IPS DF 19.7 (cell line): Measurements from ENCODE around the gene RASSF4.

ENCODE experiments used
- DNase-seq: peaks from one replicate; pipeline ENCODE4 v3.0.0-alpha.2; 2013; ENCODE audit warnings: low read depth, low spot score

The RASSF4 gene

GRCh38 chr10:44962870-44963738 is 3.5 kb downstream of the RASSF4 start:
- DNase-seq: no peak

GRCh38 chr10:44963772-44964633 is 4.4 kb downstream of the RASSF4 start:
- no peak for DNase-seq

GRCh38 chr10:44965104-44965503 is 5.5 kb downstream of the RASSF4 start:
- no peak for DNase-seq

GRCh38 chr10:44965651-44966097 is 6.1 kb downstream of the RASSF4 start:
- no peak for DNase-seq

- DNase-seq: no peak
Measured at GRCh38 chr10:44966129-44966815, 6.7 kb downstream of the RASSF4 start.

- DNase-seq: no peak
Measured at GRCh38 chr10:44966816-44967509, 7.4 kb downstream of the RASSF4 start.

GRCh38 chr10:44967616-44968015 is 8.0 kb downstream of the RASSF4 start:
- no peak for DNase-seq

GRCh38 chr10:44968091-44968490 is 8.5 kb downstream of the RASSF4 start:
- no peak for DNase-seq

- no peak for DNase-seq
Measured at GRCh38 chr10:44968500-44969400, 9.1 kb downstream of the RASSF4 start.

- no peak for DNase-seq
Measured at GRCh38 chr10:44969854-44970253, 10.3 kb downstream of the RASSF4 start.

- no peak for DNase-seq
Measured at GRCh38 chr10:44970812-44971395, 11.3 kb downstream of the RASSF4 start.

- no peak for DNase-seq
Measured at GRCh38 chr10:44971434-44971833, 11.8 kb downstream of the RASSF4 start.

GRCh38 chr10:44971935-44972757 is 12.5 kb downstream of the RASSF4 start:
- no peak for DNase-seq

GRCh38 chr10:44972874-44973306 is 13.3 kb downstream of the RASSF4 start:
- no peak for DNase-seq

- no peak for DNase-seq
Measured at GRCh38 chr10:44973323-44974081, 13.9 kb downstream of the RASSF4 start.

GRCh38 chr10:44974082-44974627 is 14.6 kb downstream of the RASSF4 start:
- DNase-seq: no peak

GRCh38 chr10:44974628-44975430 is 15.2 kb downstream of the RASSF4 start:
- no peak for DNase-seq
